ENCODE measurements around the gene MED27.
"Not testable (repeated sequence)": the region's sequence is repeated elsewhere in the genome, so short reads cannot be mapped to it uniquely, and the experiment has no call there.

MED27 gene

GRCh38 chr9:131927091-131927490 lies 152.6 kb downstream of the MED27 start:
- no peak overlapping the region for H3K4me3 ChIP-seq (replicated peaks; ENCODE audit: low read depth, low read length)
- TF ChIP-seq CTCF (IDR thresholded peaks at IDR 0.05; ENCODE audit: low read length, missing control alignments): no peak
- DNase-seq (ENCODE audit: low read depth): no peak

- TF ChIP-seq CTCF (IDR thresholded peaks at IDR 0.05; ENCODE audit: low read length, missing control alignments): no peak
- H3K4me3 ChIP-seq (replicated peaks; ENCODE audit: low read depth, low read length): no peak overlapping the region
- DNase-seq (ENCODE audit: low read depth): no peak
Measured at GRCh38 chr9:131926360-131926922, 153.2 kb downstream of the MED27 start.

- no peak for TF ChIP-seq CTCF (IDR thresholded peaks at IDR 0.05; ENCODE audit: low read length, missing control alignments)
- no peak overlapping the region for H3K4me3 ChIP-seq (replicated peaks; ENCODE audit: low read depth, low read length)
- no peak for DNase-seq (ENCODE audit: low read depth)
Measured at GRCh38 chr9:131925677-131926177, 153.9 kb downstream of the MED27 start.

- DNase-seq (ENCODE audit: low read depth): peak; percentile 22
- no peak for TF ChIP-seq CTCF (IDR thresholded peaks at IDR 0.05; ENCODE audit: low read length, missing control alignments)
- H3K4me3 ChIP-seq (replicated peaks; ENCODE audit: low read depth, low read length): no peak overlapping the region
Measured at GRCh38 chr9:131923766-131924165, 155.9 kb downstream of the MED27 start.

GRCh38 chr9:131923132-131923671 lies 156.5 kb downstream of the MED27 start:
- DNase-seq (ENCODE audit: low read depth): no peak
- TF ChIP-seq CTCF (IDR thresholded peaks at IDR 0.05; ENCODE audit: low read length, missing control alignments): no peak
- H3K4me3 ChIP-seq (replicated peaks; ENCODE audit: low read depth, low read length): no peak overlapping the region

GRCh38 chr9:131921635-131922034 lies 158.0 kb downstream of the MED27 start:
- not testable (repeated sequence) for DNase-seq (ENCODE audit: low read depth)

GRCh38 chr9:131919216-131919615 lies 160.5 kb downstream of the MED27 start:
- DNase-seq (ENCODE audit: low read depth): no peak
- H3K4me3 ChIP-seq (replicated peaks; ENCODE audit: low read depth, low read length): no peak overlapping the region
- no peak for TF ChIP-seq CTCF (IDR thresholded peaks at IDR 0.05; ENCODE audit: low read length, missing control alignments)

More at GRCh38 chr9:131921635-131922034, 158.0 kb downstream of the MED27 start:
- H3K4me3 ChIP-seq (replicated peaks; ENCODE audit: low read depth, low read length): not testable (repeated sequence)

Data from fibroblast of pulmonary artery (primary cell).